Memory B cell (primary cell): Measurements from ENCODE around the gene GAS2L1.
A peak's percentile ranks its signal among the peaks of the same experiment; 100 is the strongest.

Experiments used
- ATAC-seq: fragments of 150-1000 bp; cut with Tn5 transposase; 2 replicates; pipeline ENCODE4 v1.10.0; 2021; ENCODE audit warnings: low read depth, mild to moderate bottlenecking, moderate library complexity
- DNase-seq, 2 donors: peaks; one replicate each; pipeline ENCODE4 v3.0.0; 2022; ENCODE audit warnings: low spot score in 2 of 2
- H3K27ac Mint-ChIP-seq: one replicate; pipeline ENCODE4 v1.8.0; 2022; ENCODE audit warnings: mild to moderate bottlenecking, moderate library complexity, mixed read lengths
- H3K27me3 Mint-ChIP-seq: one replicate; pipeline ENCODE4 v1.8.0; 2022; ENCODE audit warnings: mixed read lengths
- H3K36me3 Mint-ChIP-seq: one replicate; pipeline ENCODE4 v1.8.0; 2022; ENCODE audit warnings: mild to moderate bottlenecking, mixed read lengths
- H3K4me1 Mint-ChIP-seq: one replicate; pipeline ENCODE4 v1.8.0; 2022; ENCODE audit warnings: mixed read lengths
- H3K4me3 Mint-ChIP-seq: one replicate; pipeline ENCODE4 v1.8.0; 2022; ENCODE audit warnings: mild to moderate bottlenecking, moderate library complexity, mixed read lengths
- H3K9me3 Mint-ChIP-seq: one replicate; pipeline ENCODE4 v1.8.0; 2022; ENCODE audit warnings: mixed read lengths

The GAS2L1 gene

GRCh38 chr22:29331658-29332300, 25.3 kb downstream of the GAS2L1 start:
- H3K9me3 Mint-ChIP-seq = no peaks in the 10 kb centered on the region
- no peaks in the 10 kb centered on the region for H3K4me1 Mint-ChIP-seq
- H3K27ac Mint-ChIP-seq = peak overlapping the region; percentile 38
- H3K4me3 Mint-ChIP-seq = no peak overlapping the region
- no peak for ATAC-seq
- DNase-seq = no peak
- H3K27me3 Mint-ChIP-seq = no peaks in the 10 kb centered on the region
- H3K36me3 Mint-ChIP-seq = peaks cover 40% of the 10 kb centered on the region

GRCh38 chr22:29332886-29333496, 26.5 kb downstream of the GAS2L1 start:
- Mint-ChIP-seq H3K27me3 (no peaks in the 10 kb centered on the region), H3K9me3 (no peaks in the 10 kb centered on the region), H3K27ac (no peak overlapping the region), H3K4me3 (no peak overlapping the region), H3K36me3 (peaks cover 39% of the 10 kb centered on the region), H3K4me1 (no peaks in the 10 kb centered on the region)
- ATAC-seq = no peak
- no peak for DNase-seq

- no peak overlapping the region for H3K4me3 Mint-ChIP-seq
- H3K36me3 Mint-ChIP-seq = peaks cover 41% of the 10 kb centered on the region
- no peaks in the 10 kb centered on the region for H3K9me3 Mint-ChIP-seq
- ATAC-seq (no peak), DNase-seq (no peak)
- H3K27ac Mint-ChIP-seq = no peak overlapping the region
- no peaks in the 10 kb centered on the region for H3K27me3 Mint-ChIP-seq
- peaks cover 2% of the 10 kb centered on the region for H3K4me1 Mint-ChIP-seq
Measured at GRCh38 chr22:29334148-29334547, 27.7 kb downstream of the GAS2L1 start.

GRCh38 chr22:29334696-29335344, 28.4 kb downstream of the GAS2L1 start:
- peaks cover 2% of the 10 kb centered on the region for H3K4me1 Mint-ChIP-seq
- no peaks in the 10 kb centered on the region for H3K27me3 Mint-ChIP-seq
- ATAC-seq (no peak), DNase-seq (no peak)
- peaks cover 43% of the 10 kb centered on the region for H3K36me3 Mint-ChIP-seq
- H3K27ac Mint-ChIP-seq = no peak overlapping the region
- H3K9me3 Mint-ChIP-seq = no peaks in the 10 kb centered on the region
- no peak overlapping the region for H3K4me3 Mint-ChIP-seq

- H3K4me3 Mint-ChIP-seq = no peak overlapping the region
- peaks cover 2% of the 10 kb centered on the region for H3K4me1 Mint-ChIP-seq
- DNase-seq = no peak
- no peaks in the 10 kb centered on the region for H3K9me3 Mint-ChIP-seq
- ATAC-seq = no peak
- H3K27me3 Mint-ChIP-seq = no peaks in the 10 kb centered on the region
- H3K27ac Mint-ChIP-seq = peak overlapping the region; percentile 50
- H3K36me3 Mint-ChIP-seq = peaks cover 50% of the 10 kb centered on the region
Measured at GRCh38 chr22:29335656-29336055, 29.2 kb downstream of the GAS2L1 start.

GRCh38 chr22:29336751-29337490, 30.5 kb downstream of the GAS2L1 start:
- Mint-ChIP-seq H3K9me3 (no peaks in the 10 kb centered on the region), H3K27me3 (no peaks in the 10 kb centered on the region), H3K27ac (no peak overlapping the region), H3K4me1 (peaks cover 2% of the 10 kb centered on the region), H3K36me3 (peaks cover 49% of the 10 kb centered on the region), H3K4me3 (no peak overlapping the region)
- ATAC-seq (no peak), DNase-seq (no peak)

- DNase-seq = no peak
- H3K4me1 Mint-ChIP-seq = peaks cover 2% of the 10 kb centered on the region
- H3K36me3 Mint-ChIP-seq = peaks cover 53% of the 10 kb centered on the region
- H3K27ac Mint-ChIP-seq = no peak overlapping the region
- H3K27me3 Mint-ChIP-seq = no peaks in the 10 kb centered on the region
- no peaks in the 10 kb centered on the region for H3K9me3 Mint-ChIP-seq
- ATAC-seq = no peak
- no peak overlapping the region for H3K4me3 Mint-ChIP-seq
Measured at GRCh38 chr22:29337631-29338284, 31.3 kb downstream of the GAS2L1 start.

GRCh38 chr22:29338398-29338797, 31.9 kb downstream of the GAS2L1 start:
- no peak overlapping the region for H3K4me3 Mint-ChIP-seq

GRCh38 chr22:29339381-29340235, 33.2 kb downstream of the GAS2L1 start:
- ATAC-seq (no peak), DNase-seq (no peak)
- Mint-ChIP-seq H3K4me3 (no peak overlapping the region), H3K4me1 (peaks cover 2% of the 10 kb centered on the region), H3K9me3 (no peaks in the 10 kb centered on the region), H3K36me3 (peaks cover 53% of the 10 kb centered on the region), H3K27ac (no peak overlapping the region), H3K27me3 (no peaks in the 10 kb centered on the region)

More at GRCh38 chr22:29338398-29338797, 31.9 kb downstream of the GAS2L1 start:
- no peaks in the 10 kb centered on the region for H3K27me3 Mint-ChIP-seq
- no peak for ATAC-seq
- H3K9me3 Mint-ChIP-seq = no peaks in the 10 kb centered on the region
- H3K4me1 Mint-ChIP-seq = peaks cover 2% of the 10 kb centered on the region
- peaks cover 54% of the 10 kb centered on the region for H3K36me3 Mint-ChIP-seq
- no peak for DNase-seq
- H3K27ac Mint-ChIP-seq = peak overlapping the region; percentile 62

GRCh38 chr22:29340566-29340965, 34.1 kb downstream of the GAS2L1 start:
- no peak for ATAC-seq
- Mint-ChIP-seq H3K36me3 (peaks cover 48% of the 10 kb centered on the region), H3K27ac (no peak overlapping the region)

GRCh38 chr22:29341056-29341848, 34.8 kb downstream of the GAS2L1 start:
- H3K9me3 Mint-ChIP-seq = no peaks in the 10 kb centered on the region
- no peak overlapping the region for H3K27ac Mint-ChIP-seq
- H3K27me3 Mint-ChIP-seq = no peaks in the 10 kb centered on the region
- peaks cover 2% of the 10 kb centered on the region for H3K4me1 Mint-ChIP-seq
- peaks cover 44% of the 10 kb centered on the region for H3K36me3 Mint-ChIP-seq
- ATAC-seq (no peak), DNase-seq (no peak)
- no peak overlapping the region for H3K4me3 Mint-ChIP-seq

More at GRCh38 chr22:29340566-29340965, 34.1 kb downstream of the GAS2L1 start:
- Mint-ChIP-seq H3K27me3 (no peaks in the 10 kb centered on the region), H3K9me3 (no peaks in the 10 kb centered on the region), H3K4me1 (peaks cover 2% of the 10 kb centered on the region), H3K4me3 (no peak overlapping the region)
- DNase-seq = no peak

- H3K4me1 Mint-ChIP-seq = peaks cover 2% of the 10 kb centered on the region
- ATAC-seq (no peak), DNase-seq (no peak)
- H3K4me3 Mint-ChIP-seq = no peak overlapping the region
- H3K27ac Mint-ChIP-seq = no peak overlapping the region
- no peaks in the 10 kb centered on the region for H3K9me3 Mint-ChIP-seq
- peaks cover 44% of the 10 kb centered on the region for H3K36me3 Mint-ChIP-seq
- no peaks in the 10 kb centered on the region for H3K27me3 Mint-ChIP-seq
Measured at GRCh38 chr22:29341849-29342127, 35.3 kb downstream of the GAS2L1 start.

GRCh38 chr22:29342177-29342576, 35.7 kb downstream of the GAS2L1 start:
- DNase-seq = no peak
- Mint-ChIP-seq H3K27ac (no peak overlapping the region), H3K4me1 (peaks cover 2% of the 10 kb centered on the region), H3K36me3 (peaks cover 43% of the 10 kb centered on the region), H3K9me3 (no peaks in the 10 kb centered on the region), H3K27me3 (no peaks in the 10 kb centered on the region), H3K4me3 (no peak overlapping the region)
- no peak for ATAC-seq
